Measurements from ENCODE around the gene ACTBL2. TPM values are rescaled to one million over a fixed set of nuclear protein-coding genes. Genes with fewer than 3 reads are reported as not detected.

The ACTBL2 gene
- total and polyA plus RNA-seq, 2 of the 13 experiments (the other 11 are each of a cell fraction or from before 2014, with no cell fraction given) = not detected

DNA sequence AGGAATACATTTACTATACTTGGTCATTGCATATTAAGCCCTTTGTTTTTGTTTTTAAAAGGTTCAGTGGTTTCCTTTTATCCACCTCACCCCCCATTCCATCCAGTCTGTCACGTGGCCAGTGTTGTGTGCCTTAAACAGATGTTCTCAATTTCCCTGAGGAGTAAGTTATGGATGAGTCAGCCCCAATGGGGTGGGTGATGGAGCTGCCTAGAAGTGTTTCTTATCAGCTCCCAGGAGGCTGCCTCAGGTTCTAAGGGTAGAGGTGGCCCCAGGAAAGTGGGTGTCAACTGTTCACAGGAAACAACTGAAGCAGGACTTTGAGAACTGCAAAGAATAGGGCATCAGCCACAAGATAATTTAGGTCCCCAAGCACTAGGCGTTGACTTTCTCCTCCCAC, 41.1 kb downstream of the ACTBL2 start:
- DNase-seq (ENCODE audit: low spot score) (no peak), FAIRE-seq (no peak), ATAC-seq (no peak)
- Histone ChIP-seq H3K27me3 (ENCODE audit: control insufficient read depth in 1 of 2, insufficient read depth in 2 of 2, low read length in 2 of 2) (0 out of 5 replicates have a peak, but pooled peaks cover 0 to 3% of the 10 kb centered on the region in 2 experiments), H3K4me2 (ENCODE audit: low read depth, low read length) (no peak overlapping the region), H3K9ac (ENCODE audit: insufficient read depth, low read depth, low read length) (no peak overlapping the region), H2AFZ (ENCODE audit: low read length) (no peak overlapping the region), H3K36me3 (replicated peaks in 1 of 2; ENCODE audit: control insufficient read depth in 1 of 2, insufficient read depth in 2 of 2, low read length in 2 of 2) (no peaks in the 10 kb centered on the region), H3K27ac (ENCODE audit: extremely low read length, insufficient read depth, low read length) (no peak overlapping the region), H3K4me3 (replicated peaks in 1 of 3; ENCODE audit: insufficient read depth in 1 of 3, low read depth in 2 of 3, low read length in 3 of 3) (no peak overlapping the region), H4K20me1 (ENCODE audit: insufficient read depth, low read length) (no peaks in the 10 kb centered on the region), H3K4me1 (ENCODE audit: insufficient read depth, low read length) (no peaks in the 10 kb centered on the region), H3K9me3 (ENCODE audit: low read length) (no peaks in the 10 kb centered on the region), H3K79me2 (ENCODE audit: insufficient read depth, low read length) (no peaks in the 10 kb centered on the region)
- no peak for TF ChIP-seq ZNF136 (CRISPR knock-in tag; IDR thresholded peaks at IDR 0.05; ENCODE audit: low read depth)
- TF ChIP-seq, protein P1, sequence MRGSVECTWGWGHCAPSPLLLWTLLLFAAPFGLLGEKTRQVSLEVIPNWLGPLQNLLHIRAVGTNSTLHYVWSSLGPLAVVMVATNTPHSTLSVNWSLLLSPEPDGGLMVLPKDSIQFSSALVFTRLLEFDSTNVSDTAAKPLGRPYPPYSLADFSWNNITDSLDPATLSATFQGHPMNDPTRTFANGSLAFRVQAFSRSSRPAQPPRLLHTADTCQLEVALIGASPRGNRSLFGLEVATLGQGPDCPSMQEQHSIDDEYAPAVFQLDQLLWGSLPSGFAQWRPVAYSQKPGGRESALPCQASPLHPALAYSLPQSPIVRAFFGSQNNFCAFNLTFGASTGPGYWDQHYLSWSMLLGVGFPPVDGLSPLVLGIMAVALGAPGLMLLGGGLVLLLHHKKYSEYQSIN (CRISPR knock-in tag; IDR thresholded peaks at IDR 0.05; ENCODE audit: borderline replicate concordance) = no peak
- no peak for TF ChIP-seq MED8 (CRISPR knock-in tag; IDR thresholded peaks at IDR 0.05; ENCODE audit: insufficient replicate concordance)
- TF ChIP-seq DMAP1 (CRISPR knock-in tag; IDR thresholded peaks at IDR 0.05) = no peak
- TF ChIP-seq ZNF75D (CRISPR knock-in tag; IDR thresholded peaks at IDR 0.05; ENCODE audit: borderline replicate concordance) = no peak
- TF ChIP-seq EEA1 (CRISPR knock-in tag; IDR thresholded peaks at IDR 0.05; ENCODE audit: borderline replicate concordance) = no peak
- no peak for TF ChIP-seq ZNF777 (CRISPR knock-in tag; IDR thresholded peaks at IDR 0.05)
- BruUV-seq (replicated peaks) = no TSS peak
- CTCF ChIA-PET (ENCODE audit: low intra/inter-chr PET ratio, low total read pairs) = no interaction called here
- POLR2A ChIA-PET = no interaction called here
- in situ Hi-C loops (cut with HindIII; ENCODE audit: extremely low pct_ligation_motif_present, low pct_unique_long_range_greater_than_20kb) (no loop called here), intact Hi-C loops (cut with micrococcal nuclease; ENCODE audit: unreplicated experiment) (no loop called here)
- WGBS (ENCODE audit: low lambda C conversion rate) = 0% methylated on average over 2 of the region's 2 CpGs

DNA sequence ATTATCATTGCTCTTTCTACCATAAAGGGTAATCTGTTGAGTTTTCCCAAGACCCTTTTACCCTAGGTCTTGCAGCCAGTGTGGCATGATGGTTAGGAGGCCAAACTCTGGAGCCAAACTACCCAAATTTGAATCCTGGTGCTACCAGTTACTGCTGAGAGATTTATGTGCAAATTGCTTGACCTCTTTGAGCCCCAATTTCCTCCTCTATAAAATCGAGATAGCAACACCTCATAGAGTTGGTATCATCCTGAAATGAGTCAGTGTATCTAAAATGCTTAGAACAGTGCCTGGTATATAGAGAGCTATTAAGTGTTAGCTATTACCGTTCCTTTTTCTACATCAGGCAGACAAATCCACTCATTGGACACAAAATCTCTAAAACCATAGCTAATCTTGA, 43.0 kb downstream of the ACTBL2 start:
- H3K9ac ChIP-seq (ENCODE audit: insufficient read depth, low read depth, low read length) = no peak overlapping the region
- H3K4me3 ChIP-seq (replicated peaks in 1 of 3; ENCODE audit: insufficient read depth in 1 of 3, low read depth in 2 of 3, low read length in 3 of 3) = no peak overlapping the region
- no TSS peak for BruUV-seq (replicated peaks)
- no peak overlapping the region for H3K27ac ChIP-seq (ENCODE audit: extremely low read length, insufficient read depth, low read length)
- 0 out of 5 replicates have a peak, but pooled peaks cover 0 to 3% of the 10 kb centered on the region in 2 experiments for H3K27me3 ChIP-seq (ENCODE audit: control insufficient read depth in 1 of 2, insufficient read depth in 2 of 2, low read length in 2 of 2)
- no peaks in the 10 kb centered on the region for H4K20me1 ChIP-seq (ENCODE audit: insufficient read depth, low read length)
- intact Hi-C loops (cut with micrococcal nuclease; ENCODE audit: unreplicated experiment) = no loop called here
- WGBS (ENCODE audit: low lambda C conversion rate) = 6% methylated on average over 2 of the region's 2 CpGs
- H3K4me2 ChIP-seq (ENCODE audit: low read depth, low read length) = no peak overlapping the region
- no peak for DNase-seq (ENCODE audit: low spot score)
- POLR2A ChIA-PET = no interaction called here
- FAIRE-seq = no peak
- no peaks in the 10 kb centered on the region for H3K79me2 ChIP-seq (ENCODE audit: insufficient read depth, low read length)
- no peak for ATAC-seq
- CTCF ChIA-PET (ENCODE audit: low intra/inter-chr PET ratio, low total read pairs) = no interaction called here
- H2AFZ ChIP-seq (ENCODE audit: low read length) = no peak overlapping the region
- no peaks in the 10 kb centered on the region for H3K9me3 ChIP-seq (ENCODE audit: low read length)
- in situ Hi-C loops (cut with HindIII; ENCODE audit: extremely low pct_ligation_motif_present, low pct_unique_long_range_greater_than_20kb) = no loop called here
- no peaks in the 10 kb centered on the region for H3K4me1 ChIP-seq (ENCODE audit: insufficient read depth, low read length)
- H3K36me3 ChIP-seq (replicated peaks in 1 of 2; ENCODE audit: control insufficient read depth in 1 of 2, insufficient read depth in 2 of 2, low read length in 2 of 2) = no peaks in the 10 kb centered on the region
- TF ChIP-seq KDM3A (CRISPR knock-in tag; IDR thresholded peaks at IDR 0.05; ENCODE audit: low read depth) = no peak
- no peak for TF ChIP-seq ISL2 (CRISPR knock-in tag; IDR thresholded peaks at IDR 0.05)
- TF ChIP-seq ZNF747 (CRISPR knock-in tag; IDR thresholded peaks at IDR 0.05; ENCODE audit: borderline replicate concordance) = no peak
- TF ChIP-seq ZNF3 (CRISPR knock-in tag; IDR thresholded peaks at IDR 0.05) = no peak
- TF ChIP-seq, protein P2, sequence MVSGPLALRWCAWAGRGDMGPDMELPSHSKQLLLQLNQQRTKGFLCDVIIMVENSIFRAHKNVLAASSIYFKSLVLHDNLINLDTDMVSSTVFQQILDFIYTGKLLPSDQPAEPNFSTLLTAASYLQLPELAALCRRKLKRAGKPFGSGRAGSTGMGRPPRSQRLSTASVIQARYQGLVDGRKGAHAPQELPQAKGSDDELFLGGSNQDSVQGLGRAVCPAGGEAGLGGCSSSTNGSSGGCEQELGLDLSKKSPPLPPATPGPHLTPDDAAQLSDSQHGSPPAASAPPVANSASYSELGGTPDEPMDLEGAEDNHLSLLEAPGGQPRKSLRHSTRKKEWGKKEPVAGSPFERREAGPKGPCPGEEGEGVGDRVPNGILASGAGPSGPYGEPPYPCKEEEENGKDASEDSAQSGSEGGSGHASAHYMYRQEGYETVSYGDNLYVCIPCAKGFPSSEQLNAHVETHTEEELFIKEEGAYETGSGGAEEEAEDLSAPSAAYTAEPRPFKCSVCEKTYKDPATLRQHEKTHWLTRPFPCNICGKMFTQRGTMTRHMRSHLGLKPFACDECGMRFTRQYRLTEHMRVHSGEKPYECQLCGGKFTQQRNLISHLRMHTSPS (CRISPR knock-in tag; IDR thresholded peaks at IDR 0.05; ENCODE audit: low read depth) = no peak
- TF ChIP-seq, protein P3, sequence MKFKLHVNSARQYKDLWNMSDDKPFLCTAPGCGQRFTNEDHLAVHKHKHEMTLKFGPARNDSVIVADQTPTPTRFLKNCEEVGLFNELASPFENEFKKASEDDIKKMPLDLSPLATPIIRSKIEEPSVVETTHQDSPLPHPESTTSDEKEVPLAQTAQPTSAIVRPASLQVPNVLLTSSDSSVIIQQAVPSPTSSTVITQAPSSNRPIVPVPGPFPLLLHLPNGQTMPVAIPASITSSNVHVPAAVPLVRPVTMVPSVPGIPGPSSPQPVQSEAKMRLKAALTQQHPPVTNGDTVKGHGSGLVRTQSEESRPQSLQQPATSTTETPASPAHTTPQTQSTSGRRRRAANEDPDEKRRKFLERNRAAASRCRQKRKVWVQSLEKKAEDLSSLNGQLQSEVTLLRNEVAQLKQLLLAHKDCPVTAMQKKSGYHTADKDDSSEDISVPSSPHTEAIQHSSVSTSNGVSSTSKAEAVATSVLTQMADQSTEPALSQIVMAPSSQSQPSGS (CRISPR knock-in tag; IDR thresholded peaks at IDR 0.05) = no peak
- no peak for TF ChIP-seq TAF15 (IDR thresholded peaks at IDR 0.05; ENCODE audit: low read depth, low read length, poor library complexity, severe bottlenecking)

Data from HepG2 (cell line).